Neutrophil (primary cell): ENCODE measurements around the gene GPC5.

ENCODE experiments used
- H3K27ac ChIP-seq: fragments of 200-600 bp; sonication (generic); 2 replicates; pipeline ENCODE4 v1.5.1; 2016; ENCODE audit warnings: mild to moderate bottlenecking, moderate library complexity
- H3K27me3 ChIP-seq: fragments of 200-600 bp; sonication (generic); 2 replicates; pipeline ENCODE4 v1.6.0; 2016; ENCODE audit warnings: mild to moderate bottlenecking
- H3K36me3 ChIP-seq: fragments of 200-600 bp; sonication (generic); 2 replicates; pipeline ENCODE4 v1.5.1; 2017
- H3K4me1 ChIP-seq, 2 experiments: fragments of 200-600 bp in 1 of 2; sonication (generic) in 1 of 2; 1 replicate in 1 of 2; 2 replicates in 1 of 2; pipeline versions ENCODE4 v1.5.1 to v1.6.1; 2013 to 2016; ENCODE audit warnings: low read depth in 1 of 2, low read length in 1 of 2, mild to moderate bottlenecking in 1 of 2, moderate library complexity in 1 of 2; ENCODE audit not compliant: control insufficient read depth in 1 of 2, insufficient read depth in 1 of 2
- H3K4me3 ChIP-seq, 2 experiments: fragments of 200-600 bp in 1 of 2; sonication (generic) in 1 of 2; 1 replicate in 1 of 2; 2 replicates in 1 of 2; pipeline ENCODE4 v1.5.1; 2013 to 2016; ENCODE audit warnings: low read depth in 1 of 2, low read length in 1 of 2, mild to moderate bottlenecking in 1 of 2, moderate library complexity in 1 of 2
- H3K9me3 ChIP-seq: fragments of 200-600 bp; sonication (generic); 2 replicates; pipeline ENCODE4 v1.5.1; 2016
- CTCF ChIP-seq: fragments of 200-600 bp; sonication (generic); IDR thresholded peaks from 2 replicates; pipeline ENCODE4 v1.5.1; 2016; ENCODE audit warnings: antibody characterized with exemption

The GPC5 gene

DNA sequence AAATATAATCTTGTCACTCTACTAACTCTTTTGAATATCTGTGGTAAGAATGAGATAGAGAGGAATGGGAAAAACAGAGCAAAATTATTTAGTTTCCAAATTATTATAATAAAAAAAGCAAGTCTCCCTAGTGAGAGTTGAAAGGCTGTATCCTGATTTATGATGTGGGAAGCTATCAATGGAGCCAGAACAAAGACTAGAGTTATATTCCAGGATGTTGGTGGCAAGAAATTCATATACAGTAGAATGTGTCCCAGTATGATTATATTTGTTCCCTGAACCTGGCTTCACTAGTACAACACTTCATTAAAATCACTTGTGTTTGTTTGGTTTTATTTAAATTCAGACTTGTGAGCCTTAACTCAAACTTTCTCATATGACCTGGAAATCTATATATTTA, 630.3 kb downstream of the GPC5 start:
- H3K36me3 ChIP-seq = no peaks in the 10 kb centered on the region
- H3K27ac ChIP-seq = no peak overlapping the region
- no peaks in the 10 kb centered on the region for H3K27me3 ChIP-seq
- TF ChIP-seq CTCF = no peak
- H3K4me3 ChIP-seq = no peak overlapping the region
- H3K9me3 ChIP-seq = no peaks in the 10 kb centered on the region
- H3K4me1 ChIP-seq = no peaks in the 10 kb centered on the region

- Histone ChIP-seq H3K36me3 (no peaks in the 10 kb centered on the region), H3K9me3 (no peaks in the 10 kb centered on the region), H3K27me3 (no peaks in the 10 kb centered on the region), H3K27ac (no peak overlapping the region), H3K4me3 (no peak overlapping the region), H3K4me1 (no peaks in the 10 kb centered on the region)
- TF ChIP-seq CTCF = no peak
Observed at GRCh38 chr13:92029641-92030040, 631.2 kb downstream of the GPC5 start.

GRCh38 chr13:92038905-92039304, 640.5 kb downstream of the GPC5 start:
- TF ChIP-seq CTCF = no peak
- Histone ChIP-seq H3K27me3 (no peaks in the 10 kb centered on the region), H3K9me3 (peaks cover 5% of the 10 kb centered on the region), H3K36me3 (no peaks in the 10 kb centered on the region), H3K4me1 (no peaks in the 10 kb centered on the region), H3K27ac (no peak overlapping the region), H3K4me3 (no peak overlapping the region)

DNA sequence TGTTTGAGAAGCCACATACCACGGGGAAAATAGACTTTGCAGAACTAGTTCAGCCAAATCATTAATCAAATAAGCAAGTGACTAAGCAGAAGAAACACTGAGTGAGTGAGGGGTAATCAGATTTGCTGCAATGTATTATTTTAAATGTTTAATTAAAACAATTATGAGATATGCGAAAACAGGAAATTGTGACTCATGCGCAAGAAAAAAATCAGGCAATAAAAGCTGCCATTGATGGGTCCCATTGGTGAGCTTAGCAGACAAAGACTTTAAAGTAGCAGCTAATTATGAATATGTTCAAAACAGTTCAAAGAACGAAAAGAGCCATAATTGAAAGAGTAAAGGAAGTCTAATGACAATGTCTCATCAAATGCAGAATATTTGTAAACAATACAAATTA, 644.1 kb downstream of the GPC5 start:
- Histone ChIP-seq H3K27me3 (no peaks in the 10 kb centered on the region), H3K36me3 (no peaks in the 10 kb centered on the region), H3K4me1 (no peaks in the 10 kb centered on the region), H3K4me3 (no peak overlapping the region), H3K9me3 (peaks cover 5% of the 10 kb centered on the region), H3K27ac (no peak overlapping the region)
- TF ChIP-seq CTCF = no peak

GRCh38 chr13:92044351-92044750, 645.9 kb downstream of the GPC5 start:
- Histone ChIP-seq H3K27ac (no peak overlapping the region), H3K36me3 (no peaks in the 10 kb centered on the region), H3K4me1 (no peaks in the 10 kb centered on the region), H3K9me3 (peaks cover 5% of the 10 kb centered on the region), H3K27me3 (no peaks in the 10 kb centered on the region), H3K4me3 (no peak overlapping the region)
- no peak for TF ChIP-seq CTCF

DNA sequence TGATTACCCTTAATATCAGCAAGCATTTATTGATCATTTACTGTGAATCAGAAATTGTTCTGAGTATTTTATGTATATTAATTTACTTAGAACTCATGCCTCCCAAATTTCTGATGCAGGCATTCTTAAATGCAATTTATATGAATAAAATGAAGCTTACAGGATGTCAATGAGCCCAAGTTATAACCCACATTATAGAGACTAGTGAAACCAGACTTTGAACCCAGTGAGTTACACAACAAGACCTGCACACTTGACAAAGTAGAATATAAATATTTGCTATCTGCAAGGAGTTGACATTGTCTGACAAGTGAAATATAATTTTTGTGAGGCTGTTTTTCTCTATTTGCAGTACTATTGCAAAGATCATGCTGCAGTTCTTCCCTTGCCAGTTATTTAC, 656.0 kb downstream of the GPC5 start:
- no peak overlapping the region for H3K4me3 ChIP-seq
- no peaks in the 10 kb centered on the region for H3K36me3 ChIP-seq
- no peaks in the 10 kb centered on the region for H3K9me3 ChIP-seq
- TF ChIP-seq CTCF = no peak
- no peaks in the 10 kb centered on the region for H3K27me3 ChIP-seq
- no peak overlapping the region for H3K27ac ChIP-seq
- H3K4me1 ChIP-seq = no peaks in the 10 kb centered on the region
